ENCODE measurements around the gene NAP1L1.

The NAP1L1 gene

GRCh38 chr12:76018672-76019071 is 65.8 kb downstream of the NAP1L1 start:
- Histone ChIP-seq H3K4me3 (ENCODE audit: low read depth, low read length) (no peak overlapping the region), H3K27ac (ENCODE audit: low read depth, low read length) (no peak overlapping the region), H4K91ac (ENCODE audit: low read depth, low read length) (no peak overlapping the region), H3K23ac (ENCODE audit: low read length) (no peak overlapping the region), H3K36me3 (ENCODE audit: control insufficient read depth in 1 of 2, insufficient read depth in 2 of 2, low read length in 2 of 2) (no peaks in the 10 kb centered on the region), H3K9ac (ENCODE audit: low read length) (no peak overlapping the region), H3K27me3 (ENCODE audit: insufficient read depth, low read length) (no peaks in the 10 kb centered on the region), H2AK5ac (ENCODE audit: low read length) (no peak overlapping the region), H4K8ac (ENCODE audit: low read depth, low read length) (no peak overlapping the region), H2BK120ac (ENCODE audit: insufficient read depth, low read length, poor library complexity) (no peak overlapping the region), H2BK5ac (ENCODE audit: low read depth, low read length, poor library complexity) (no peak overlapping the region), H3K4me1 (ENCODE audit: control insufficient read depth in 1 of 2, insufficient read depth in 2 of 2, low read length in 2 of 2) (peaks cover 13 to 21% of the 10 kb centered on the region in 2 experiments), H4K12ac (ENCODE audit: low read depth, low read length) (no peak overlapping the region), H3K18ac (ENCODE audit: low read length) (no peak overlapping the region), H2BK12ac (ENCODE audit: low read length) (no peak overlapping the region), H2AFZ (ENCODE audit: insufficient read depth, low read length, poor library complexity) (no peak overlapping the region), H3K4ac (ENCODE audit: low read depth, low read length) (no peak overlapping the region), H3K4me2 (ENCODE audit: low read length) (no peak overlapping the region), H3K79me2 (ENCODE audit: control insufficient read depth, insufficient read depth, low read length, poor library complexity) (no peaks in the 10 kb centered on the region), H3K79me1 (ENCODE audit: low read length) (peaks cover 18% of the 10 kb centered on the region), H3K14ac (ENCODE audit: low read length) (no peak overlapping the region), H3K9me3 (ENCODE audit: insufficient read depth, low read depth, low read length) (no peaks in the 10 kb centered on the region)
- WGBS (ENCODE audit: extremely low coverage, insufficient coverage, insufficient read length) = no CpG with 5 or more reads among the region's 1 CpG
- DNase-seq = peak in 1 of 2 donors; percentile 65

GRCh38 chr12:76018111-76018510 is 66.4 kb downstream of the NAP1L1 start:
- H4K8ac ChIP-seq (ENCODE audit: low read depth, low read length) = no peak overlapping the region
- H3K4me3 ChIP-seq (ENCODE audit: low read depth, low read length) = no peak overlapping the region
- no peak overlapping the region for H2BK5ac ChIP-seq (ENCODE audit: low read depth, low read length, poor library complexity)
- no peaks in the 10 kb centered on the region for H3K27me3 ChIP-seq (ENCODE audit: insufficient read depth, low read length)
- H3K9me3 ChIP-seq (ENCODE audit: insufficient read depth, low read depth, low read length) = peaks cover 1% of the 10 kb centered on the region
- no peak overlapping the region for H3K23ac ChIP-seq (ENCODE audit: low read length)
- H4K12ac ChIP-seq (ENCODE audit: low read depth, low read length) = no peak overlapping the region
- H3K4me1 ChIP-seq (ENCODE audit: control insufficient read depth in 1 of 2, insufficient read depth in 2 of 2, low read length in 2 of 2) = peaks cover 16 to 24% of the 10 kb centered on the region in 2 experiments
- no peaks in the 10 kb centered on the region for H3K36me3 ChIP-seq (ENCODE audit: control insufficient read depth in 1 of 2, insufficient read depth in 2 of 2, low read length in 2 of 2)
- peak overlapping the region; percentile 77 for H2BK12ac ChIP-seq (ENCODE audit: low read length)
- peak overlapping the region; percentile 5 for H3K27ac ChIP-seq (ENCODE audit: low read depth, low read length)
- no peak overlapping the region for H3K4me2 ChIP-seq (ENCODE audit: low read length)
- no peak overlapping the region for H4K91ac ChIP-seq (ENCODE audit: low read depth, low read length)
- no peaks in the 10 kb centered on the region for H3K79me2 ChIP-seq (ENCODE audit: control insufficient read depth, insufficient read depth, low read length, poor library complexity)
- peaks cover 20% of the 10 kb centered on the region for H3K79me1 ChIP-seq (ENCODE audit: low read length)
- H3K4ac ChIP-seq (ENCODE audit: low read depth, low read length) = no peak overlapping the region
- H2AFZ ChIP-seq (ENCODE audit: insufficient read depth, low read length, poor library complexity) = no peak overlapping the region
- no peak overlapping the region for H2AK5ac ChIP-seq (ENCODE audit: low read length)
- H3K9ac ChIP-seq (ENCODE audit: low read length) = no peak overlapping the region
- no CpG with 5 or more reads among the region's 6 CpGs for WGBS (ENCODE audit: extremely low coverage, insufficient coverage, insufficient read length)
- no peak overlapping the region for H3K14ac ChIP-seq (ENCODE audit: low read length)
- DNase-seq = peak; percentile 68 to 77
- peak overlapping the region; percentile 63 for H2BK120ac ChIP-seq (ENCODE audit: insufficient read depth, low read length, poor library complexity)
- no peak overlapping the region for H3K18ac ChIP-seq (ENCODE audit: low read length)

GRCh38 chr12:76014007-76014406 is 70.5 kb downstream of the NAP1L1 start:
- Histone ChIP-seq H3K4me2 (ENCODE audit: low read length) (peak overlapping the region; percentile 21), H3K4me1 (ENCODE audit: control insufficient read depth in 1 of 2, insufficient read depth in 2 of 2, low read length in 2 of 2) (peaks cover 15 to 30% of the 10 kb centered on the region in 2 experiments), H2AK5ac (ENCODE audit: low read length) (no peak overlapping the region), H3K27ac (ENCODE audit: low read depth, low read length) (no peak overlapping the region), H4K8ac (ENCODE audit: low read depth, low read length) (no peak overlapping the region), H2BK120ac (ENCODE audit: insufficient read depth, low read length, poor library complexity) (no peak overlapping the region), H3K27me3 (ENCODE audit: insufficient read depth, low read length) (no peaks in the 10 kb centered on the region), H3K9ac (ENCODE audit: low read length) (no peak overlapping the region), H3K14ac (ENCODE audit: low read length) (no peak overlapping the region), H3K4me3 (ENCODE audit: low read depth, low read length) (no peak overlapping the region), H3K18ac (ENCODE audit: low read length) (no peak overlapping the region), H3K23ac (ENCODE audit: low read length) (no peak overlapping the region), H3K36me3 (ENCODE audit: control insufficient read depth in 1 of 2, insufficient read depth in 2 of 2, low read length in 2 of 2) (no peaks in the 10 kb centered on the region), H4K12ac (ENCODE audit: low read depth, low read length) (no peak overlapping the region), H4K91ac (ENCODE audit: low read depth, low read length) (no peak overlapping the region), H2AFZ (ENCODE audit: insufficient read depth, low read length, poor library complexity) (no peak overlapping the region), H3K4ac (ENCODE audit: low read depth, low read length) (no peak overlapping the region), H2BK12ac (ENCODE audit: low read length) (no peak overlapping the region), H3K79me2 (ENCODE audit: control insufficient read depth, insufficient read depth, low read length, poor library complexity) (no peaks in the 10 kb centered on the region), H2BK5ac (ENCODE audit: low read depth, low read length, poor library complexity) (no peak overlapping the region), H3K79me1 (ENCODE audit: low read length) (peaks cover 21% of the 10 kb centered on the region), H3K9me3 (ENCODE audit: insufficient read depth, low read depth, low read length) (peaks cover 1% of the 10 kb centered on the region)
- no peak for DNase-seq
- WGBS (ENCODE audit: extremely low coverage, insufficient coverage, insufficient read length) = no CpG with 5 or more reads among the region's 8 CpGs

GRCh38 chr12:76013603-76014002 is 70.9 kb downstream of the NAP1L1 start:
- no peak overlapping the region for H3K23ac ChIP-seq (ENCODE audit: low read length)
- H3K4me3 ChIP-seq (ENCODE audit: low read depth, low read length) = no peak overlapping the region
- H3K79me1 ChIP-seq (ENCODE audit: low read length) = peaks cover 21% of the 10 kb centered on the region
- no peak overlapping the region for H3K9ac ChIP-seq (ENCODE audit: low read length)
- H3K18ac ChIP-seq (ENCODE audit: low read length) = no peak overlapping the region
- peak overlapping the region; percentile 29 for H3K14ac ChIP-seq (ENCODE audit: low read length)
- H3K4ac ChIP-seq (ENCODE audit: low read depth, low read length) = no peak overlapping the region
- peak overlapping the region; percentile 41 for H2BK12ac ChIP-seq (ENCODE audit: low read length)
- H4K8ac ChIP-seq (ENCODE audit: low read depth, low read length) = no peak overlapping the region
- H3K27me3 ChIP-seq (ENCODE audit: insufficient read depth, low read length) = no peaks in the 10 kb centered on the region
- no peak overlapping the region for H2BK5ac ChIP-seq (ENCODE audit: low read depth, low read length, poor library complexity)
- H3K36me3 ChIP-seq (ENCODE audit: control insufficient read depth in 1 of 2, insufficient read depth in 2 of 2, low read length in 2 of 2) = no peaks in the 10 kb centered on the region
- no peak overlapping the region for H2AFZ ChIP-seq (ENCODE audit: insufficient read depth, low read length, poor library complexity)
- no peak overlapping the region for H4K12ac ChIP-seq (ENCODE audit: low read depth, low read length)
- H3K79me2 ChIP-seq (ENCODE audit: control insufficient read depth, insufficient read depth, low read length, poor library complexity) = no peaks in the 10 kb centered on the region
- peaks cover 1% of the 10 kb centered on the region for H3K9me3 ChIP-seq (ENCODE audit: insufficient read depth, low read depth, low read length)
- DNase-seq = no peak
- H3K27ac ChIP-seq (ENCODE audit: low read depth, low read length) = peak overlapping the region; percentile 32
- H4K91ac ChIP-seq (ENCODE audit: low read depth, low read length) = peak overlapping the region; percentile 67
- H3K4me2 ChIP-seq (ENCODE audit: low read length) = peak overlapping the region; percentile 21
- H2BK120ac ChIP-seq (ENCODE audit: insufficient read depth, low read length, poor library complexity) = peak overlapping the region; percentile 18
- peak overlapping the region; percentile 59 for H2AK5ac ChIP-seq (ENCODE audit: low read length)
- H3K4me1 ChIP-seq (ENCODE audit: control insufficient read depth in 1 of 2, insufficient read depth in 2 of 2, low read length in 2 of 2) = peaks cover 15 to 30% of the 10 kb centered on the region in 2 experiments
- WGBS (ENCODE audit: extremely low coverage, insufficient coverage, insufficient read length) = no CpG with 5 or more reads among the region's 4 CpGs
